Mesothelial cell of epicardium (in vitro differentiated cells): ENCODE measurements around the gene TMEM51. TPM values are rescaled to one million over a fixed set of nuclear protein-coding genes. Genes with fewer than 3 reads are reported as not detected.

Source experiments
- DNase-seq, 2 experiments: peaks; one replicate each; pipeline ENCODE4 v3.0.0; 2021; ENCODE audit warnings: low spot score in 2 of 2; ENCODE audit not compliant: unreplicated experiment in 2 of 2
- H3K27ac Mint-ChIP-seq: 2 replicates; pipeline ENCODE4 v1.8.0; 2021; ENCODE audit warnings: mixed read lengths
- H3K27me3 Mint-ChIP-seq: 2 replicates; pipeline ENCODE4 v1.8.0; 2021; ENCODE audit warnings: low read depth, mixed read lengths
- H3K36me3 Mint-ChIP-seq: 2 replicates; pipeline ENCODE4 v1.8.0; 2021; ENCODE audit warnings: mixed read lengths
- H3K4me1 Mint-ChIP-seq: 2 replicates; pipeline ENCODE4 v1.8.0; 2021; ENCODE audit warnings: mixed read lengths
- H3K4me3 Mint-ChIP-seq: 2 replicates; pipeline ENCODE4 v1.8.0; 2021; ENCODE audit warnings: mild to moderate bottlenecking, moderate library complexity, mixed read lengths
- H3K9me3 Mint-ChIP-seq: 2 replicates; pipeline ENCODE4 v1.8.0; 2021; ENCODE audit warnings: mixed read lengths
- CTCF ChIP-seq: fragments of 200-600 bp; sonication (generic); IDR thresholded peaks from one replicate; pipeline ENCODE4 v1.5.0; 2021; ENCODE audit warnings: antibody characterized with exemption; ENCODE audit not compliant: unreplicated experiment
- total RNA-seq: library from RNA; stranded (reverse); gene quantifications from 3 replicates; pipeline ENCODE4 v1.2.1, GENCODE V29; 2021

The TMEM51 gene
- total RNA-seq, 1 donor from 2014 or later: 10.9 TPM

GRCh38 chr1:15256584-15256983 is 103.0 kb downstream of the TMEM51 start:
- Mint-ChIP-seq H3K4me1 (peaks cover 5% of the 10 kb centered on the region), H3K27ac (no peak overlapping the region), H3K4me3 (no peak overlapping the region), H3K27me3 (peaks cover 28% of the 10 kb centered on the region), H3K9me3 (no peaks in the 10 kb centered on the region), H3K36me3 (no peaks in the 10 kb centered on the region)
- TF ChIP-seq CTCF: no peak
- no peak for DNase-seq

GRCh38 chr1:15257309-15257708 is 103.8 kb downstream of the TMEM51 start:
- H3K9me3 Mint-ChIP-seq: no peaks in the 10 kb centered on the region
- DNase-seq: no peak
- H3K36me3 Mint-ChIP-seq: no peaks in the 10 kb centered on the region
- peaks cover 26% of the 10 kb centered on the region for H3K27me3 Mint-ChIP-seq
- no peak overlapping the region for H3K4me3 Mint-ChIP-seq
- H3K4me1 Mint-ChIP-seq: peaks cover 5% of the 10 kb centered on the region
- H3K27ac Mint-ChIP-seq: no peak overlapping the region
- no peak for TF ChIP-seq CTCF

GRCh38 chr1:15258833-15259621 is 105.5 kb downstream of the TMEM51 start:
- Mint-ChIP-seq H3K9me3 (no peaks in the 10 kb centered on the region), H3K27ac (no peak overlapping the region), H3K27me3 (peaks cover 21% of the 10 kb centered on the region), H3K4me1 (peaks cover 5% of the 10 kb centered on the region), H3K4me3 (no peak overlapping the region), H3K36me3 (no peaks in the 10 kb centered on the region)
- no peak for DNase-seq
- no peak for TF ChIP-seq CTCF

- Mint-ChIP-seq H3K9me3 (peaks cover 1% of the 10 kb centered on the region), H3K4me3 (no peak overlapping the region), H3K27me3 (peaks cover 21% of the 10 kb centered on the region), H3K4me1 (peaks cover 3% of the 10 kb centered on the region), H3K27ac (no peak overlapping the region), H3K36me3 (no peaks in the 10 kb centered on the region)
- DNase-seq: no peak
- no peak for TF ChIP-seq CTCF
Observed at GRCh38 chr1:15259622-15260007, 106.1 kb downstream of the TMEM51 start.

GRCh38 chr1:15260418-15261154 is 107.0 kb downstream of the TMEM51 start:
- peaks cover 7% of the 10 kb centered on the region for H3K9me3 Mint-ChIP-seq
- H3K36me3 Mint-ChIP-seq: no peaks in the 10 kb centered on the region
- TF ChIP-seq CTCF: no peak
- no peak overlapping the region for H3K4me3 Mint-ChIP-seq
- peaks cover 18% of the 10 kb centered on the region for H3K27me3 Mint-ChIP-seq
- DNase-seq: no peak
- no peak overlapping the region for H3K27ac Mint-ChIP-seq
- no peaks in the 10 kb centered on the region for H3K4me1 Mint-ChIP-seq
